GM21786 (cell line): ENCODE data around the gene ZMAT5.

ENCODE experiments used
- ATAC-seq: cut with Tn5 transposase; IDR thresholded peaks from one replicate; pipeline ENCODE4 v1.9.1; 2021; ENCODE audit not compliant: unreplicated experiment

Gene ZMAT5

GRCh38 chr22:29766632-29767170, at the start of gene ZMAT5:
ZMAT5 (minus strand) TSS chr22:29767007; CDS start chr22:29748544, 18,463 bp downstream.
- ATAC-seq, result peak; percentile 88

DNA sequence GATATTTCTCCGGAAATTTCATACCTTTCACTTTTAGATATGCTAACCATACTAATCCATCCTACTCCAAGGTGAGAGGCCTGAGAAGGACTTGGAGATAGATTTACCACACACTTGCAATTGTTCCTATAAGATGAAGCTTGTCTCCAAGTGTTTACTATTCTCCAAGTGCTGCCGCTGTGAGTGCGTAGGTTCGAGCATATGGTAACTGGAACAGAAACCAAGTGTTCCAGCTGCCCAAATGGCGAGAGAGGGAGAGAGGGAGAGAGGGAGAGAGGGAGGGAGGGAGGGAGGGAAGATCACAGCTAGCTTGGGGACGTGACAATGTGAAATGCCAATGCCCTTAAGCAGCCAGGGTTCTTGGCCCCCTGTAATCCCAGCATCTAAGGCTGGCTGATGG, 49.7 kb upstream of the ZMAT5 start:
- ATAC-seq, result no peak

DNA sequence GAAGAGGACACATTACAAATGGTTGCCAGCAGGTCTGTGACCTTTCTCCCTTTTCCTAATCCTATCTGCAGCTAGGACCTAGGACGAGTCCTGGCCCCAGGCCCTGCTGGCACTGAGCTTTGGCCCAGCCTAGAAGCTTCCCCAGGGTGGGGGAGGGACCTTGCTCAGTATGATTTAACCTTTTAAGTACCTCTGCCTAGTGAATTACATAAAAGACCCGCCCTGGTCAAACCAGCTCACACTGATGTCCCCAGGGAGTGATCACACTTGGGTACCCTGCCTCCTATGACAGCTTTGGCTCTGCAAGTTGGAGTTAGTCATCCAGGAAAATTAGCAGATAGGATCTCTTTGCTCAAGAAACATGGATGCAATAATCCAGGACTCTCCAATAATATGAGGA, 49.3 kb upstream of the ZMAT5 start:
- no peak for ATAC-seq

- no peak for ATAC-seq
Measured at GRCh38 chr22:29815580-29815979, 48.8 kb upstream of the ZMAT5 start.

- ATAC-seq, result no peak
Measured at GRCh38 chr22:29814003-29814402, 47.2 kb upstream of the ZMAT5 start.

DNA sequence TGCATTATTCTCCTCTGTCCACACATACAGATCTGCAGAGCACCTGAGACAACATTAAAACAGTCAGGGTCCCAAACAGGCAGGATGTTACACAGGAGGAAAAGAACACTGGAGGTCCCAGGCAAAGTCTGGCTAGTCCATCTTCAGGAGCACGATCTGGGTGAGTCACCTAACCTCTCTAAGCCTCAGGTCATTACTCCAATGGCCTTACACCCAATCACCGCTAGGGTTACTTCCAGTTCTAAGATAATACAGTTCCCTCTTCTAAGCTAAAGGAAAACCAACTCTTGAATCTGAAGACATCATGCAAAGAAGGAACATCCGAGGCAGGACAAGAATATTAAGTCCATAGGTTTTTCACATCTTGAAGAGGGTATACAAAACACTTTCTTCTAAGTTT, 46.8 kb upstream of the ZMAT5 start:
- ATAC-seq, result no peak

DNA sequence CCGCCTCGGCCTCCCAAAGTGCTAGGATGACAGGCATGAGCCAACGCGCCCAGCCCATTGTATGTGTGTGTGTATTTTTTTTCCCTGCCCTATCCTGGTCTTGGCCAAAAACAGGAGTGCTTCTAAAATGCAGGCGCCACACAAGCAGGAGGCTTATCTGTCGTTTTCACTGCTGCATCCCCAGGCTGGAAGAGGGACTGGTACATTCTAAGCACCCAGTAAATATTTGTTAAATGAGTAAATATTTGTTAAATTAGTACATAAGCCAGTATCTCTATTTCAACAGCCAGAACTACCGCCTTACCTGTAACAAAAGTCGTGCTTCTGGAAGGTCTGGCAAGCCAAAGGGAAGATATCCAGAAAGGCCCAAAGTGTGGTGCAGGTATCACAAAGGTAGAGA, 46.3 kb upstream of the ZMAT5 start:
- no peak for ATAC-seq

DNA sequence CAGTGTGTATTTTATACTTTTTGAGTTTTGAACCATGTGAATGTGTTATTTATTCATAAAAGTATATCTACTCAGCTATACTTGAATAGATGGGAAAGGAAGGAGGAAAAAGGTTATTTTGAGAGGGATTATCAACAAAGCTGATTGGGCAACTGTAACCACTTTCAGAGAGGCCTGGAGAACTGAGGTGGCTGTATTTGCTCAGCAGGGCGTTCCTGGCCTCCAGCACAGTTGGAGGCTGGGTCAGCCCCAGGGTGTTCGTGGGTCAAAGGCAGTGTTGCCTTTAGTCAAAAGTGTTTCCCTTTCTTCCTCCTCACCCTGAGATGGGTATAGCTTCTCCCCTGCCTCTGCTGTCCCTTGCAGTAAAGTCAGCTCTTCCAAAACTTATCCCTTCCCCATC, 44.6 kb upstream of the ZMAT5 start:
- no peak for ATAC-seq

DNA sequence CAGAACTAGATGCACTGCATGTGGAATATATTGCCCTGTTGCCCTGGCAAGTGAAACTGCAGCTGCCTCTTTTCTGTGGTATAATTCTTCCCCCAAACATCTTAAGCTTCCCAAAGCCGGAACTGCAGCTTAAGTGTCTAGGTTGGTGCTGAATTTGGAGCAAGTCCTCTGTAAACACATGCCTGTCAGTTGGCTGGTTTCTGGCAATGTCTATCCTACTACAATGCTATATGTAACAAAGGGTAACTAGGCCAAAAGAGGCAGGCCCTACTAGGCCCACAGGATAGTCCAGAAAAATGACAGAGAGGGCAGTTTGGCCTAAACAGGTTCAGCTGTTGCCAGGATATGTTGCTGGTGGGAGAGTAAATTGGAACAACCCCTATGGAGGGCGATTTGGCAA, 43.4 kb upstream of the ZMAT5 start:
- ATAC-seq, result no peak

GRCh38 chr22:29806196-29806595, 39.4 kb upstream of the ZMAT5 start:
- no peak for ATAC-seq

- no peak for ATAC-seq
Measured at GRCh38 chr22:29804985-29805384, 38.2 kb upstream of the ZMAT5 start.

- ATAC-seq, result no peak
Measured at GRCh38 chr22:29803190-29803589, 36.4 kb upstream of the ZMAT5 start.

- no peak for ATAC-seq
Measured at GRCh38 chr22:29801796-29802195, 35.0 kb upstream of the ZMAT5 start.

DNA sequence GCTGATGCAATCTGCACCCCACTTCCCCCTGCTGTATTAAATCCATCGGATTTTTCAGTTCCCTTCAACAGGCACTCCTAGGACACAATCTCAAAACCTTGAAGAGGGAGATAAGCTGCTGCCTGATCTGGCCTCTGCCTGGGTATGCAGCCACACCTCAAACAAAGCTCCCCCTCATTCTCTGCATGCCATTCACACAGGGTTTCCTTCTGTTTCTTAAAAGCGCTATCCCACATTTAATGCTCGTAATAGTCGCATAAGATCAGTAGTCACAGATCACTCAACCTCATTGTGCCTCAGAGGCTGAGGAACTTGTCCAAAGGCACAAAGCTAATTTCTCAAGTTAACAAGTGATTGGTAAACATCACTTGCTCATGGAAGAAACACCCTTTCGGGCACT, 34.3 kb upstream of the ZMAT5 start:
- ATAC-seq, result no peak

DNA sequence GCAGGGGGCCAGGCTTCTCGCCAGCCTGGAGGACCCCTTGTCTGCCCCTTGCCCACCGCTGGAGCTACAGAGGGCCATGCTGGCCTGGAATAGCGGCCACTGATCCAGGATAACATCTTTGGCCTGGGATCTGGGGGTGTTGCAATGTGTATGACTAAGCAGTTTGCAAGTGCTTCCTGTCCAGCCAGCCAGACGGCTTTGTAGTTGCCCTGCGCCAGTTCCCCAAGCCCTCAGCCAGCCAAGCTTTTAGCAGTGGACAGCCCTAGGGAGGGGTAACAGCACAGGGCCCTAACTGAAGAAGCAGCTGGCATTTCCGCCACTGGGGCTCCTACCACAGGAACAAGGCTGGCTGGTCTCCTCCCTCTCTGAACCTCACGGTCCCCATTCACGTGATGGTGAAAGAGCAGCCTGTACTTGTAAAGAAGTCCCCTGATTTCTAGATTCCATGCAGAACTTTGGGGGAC, 32.4 kb upstream of the ZMAT5 start:
- no peak for ATAC-seq

- no peak for ATAC-seq
Measured at GRCh38 chr22:29798801-29799200, 32.0 kb upstream of the ZMAT5 start.

GRCh38 chr22:29798318-29798717, 31.5 kb upstream of the ZMAT5 start:
- ATAC-seq, result no peak

DNA sequence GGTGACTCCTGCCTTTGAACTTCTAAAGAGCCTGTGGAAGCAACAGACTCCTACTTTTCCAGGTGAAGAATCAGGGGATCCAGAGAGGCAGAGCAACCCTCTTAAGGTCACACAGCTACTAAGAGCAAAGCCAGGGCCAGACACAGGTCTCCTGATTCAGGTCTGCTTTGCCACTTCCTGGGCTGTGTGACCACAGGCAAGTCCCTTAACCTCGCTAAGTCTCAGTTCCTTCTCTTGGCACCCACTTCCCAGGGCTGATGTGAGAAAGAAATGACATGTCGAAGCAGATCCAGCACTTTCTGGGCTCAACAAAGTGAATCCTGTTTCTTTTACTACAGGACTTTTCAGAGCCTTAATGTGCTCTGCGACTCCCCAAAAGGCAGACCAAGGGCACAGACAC, 30.5 kb upstream of the ZMAT5 start:
- no peak for ATAC-seq

- no peak for ATAC-seq
Measured at GRCh38 chr22:29795663-29796062, 28.9 kb upstream of the ZMAT5 start.

DNA sequence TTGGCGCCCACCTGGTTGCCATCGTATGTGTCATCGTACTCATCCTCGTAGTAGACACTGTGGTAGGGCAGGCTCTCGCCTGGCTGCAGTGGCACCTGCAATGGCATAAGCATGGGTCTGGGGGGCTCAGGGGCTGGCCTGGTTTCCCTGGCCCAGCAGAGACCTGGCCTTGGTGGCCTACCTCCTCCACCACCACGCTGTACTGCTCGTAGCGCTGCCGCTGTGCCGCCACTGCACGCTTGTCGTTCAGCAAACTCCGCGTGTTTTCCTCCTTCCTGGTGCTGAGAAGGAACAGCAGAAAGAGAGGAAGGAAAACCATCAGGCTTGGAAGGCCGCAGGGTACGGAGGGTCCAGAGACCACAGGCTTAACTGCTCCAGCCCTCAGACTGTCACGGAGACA, 26.6 kb upstream of the ZMAT5 start:
- no peak for ATAC-seq

DNA sequence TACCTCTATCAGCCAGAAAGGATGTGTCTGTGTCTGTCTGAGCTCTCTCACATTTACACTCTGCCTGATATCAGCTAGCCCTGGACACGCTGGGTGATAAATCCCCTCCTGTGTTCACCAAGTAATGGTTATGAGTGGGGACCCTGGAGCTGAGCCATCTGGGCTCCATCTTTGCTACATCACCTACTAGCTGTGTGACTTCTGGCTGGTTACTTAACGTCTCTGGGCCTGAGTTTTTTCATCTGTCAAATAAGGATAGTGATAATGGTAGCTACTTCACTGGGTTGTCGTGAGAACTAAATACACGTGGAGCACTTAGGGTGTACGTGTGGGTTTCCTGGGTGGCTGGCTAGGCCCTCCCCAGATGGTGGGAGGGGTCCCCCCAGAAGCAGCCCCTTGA, 23.3 kb upstream of the ZMAT5 start:
- ATAC-seq, result no peak

- ATAC-seq, result no peak
Measured at GRCh38 chr22:29788339-29789279, 21.8 kb upstream of the ZMAT5 start.
